ENCODE measurements around the gene FGD2.
A peak's percentile ranks its signal among the peaks of the same experiment; 100 is the strongest.

FGD2 gene

GRCh38 chr6:37077191-37077904, 71.9 kb downstream of the FGD2 start:
- TF ChIP-seq CTCF (IDR thresholded peaks at IDR 0.05): no peak
- no peaks in the 10 kb centered on the region for H3K27me3 ChIP-seq
- H3K36me3 ChIP-seq: no peaks in the 10 kb centered on the region
- no peak overlapping the region for H3K27ac ChIP-seq
- DNase-seq: no peak
- peaks cover 0 to 11% (median 8%) of the 10 kb centered on the region in 4 donors for H3K4me1 ChIP-seq
- no peaks in the 10 kb centered on the region for H3K9me3 ChIP-seq
- intact Hi-C loops (cut with DNase I; ENCODE audit: low total_unique reads): no loop called here
- H3K4me3 ChIP-seq: no peak overlapping the region

GRCh38 chr6:37077905-37078296, 72.4 kb downstream of the FGD2 start:
- intact Hi-C loops (cut with DNase I; ENCODE audit: low total_unique reads): no loop called here
- Histone ChIP-seq H3K36me3 (no peaks in the 10 kb centered on the region), H3K27ac (no peak overlapping the region), H3K4me3 (no peak overlapping the region), H3K9me3 (no peaks in the 10 kb centered on the region), H3K27me3 (no peaks in the 10 kb centered on the region), H3K4me1 (peaks cover 0 to 11% (median 8%) of the 10 kb centered on the region in 4 donors)
- TF ChIP-seq CTCF (IDR thresholded peaks at IDR 0.05): no peak
- DNase-seq: peak; percentile 80 to 82
